NCI-H345 (cell line): ENCODE measurements around the gene SPHK1.

ENCODE experiments used
- DNase-seq: peaks from one replicate; lab custom pipeline; 2025; lab: John Stamatoyannopoulos, UW

The SPHK1 gene

GRCh38 chr17:76384987-76385891 is 830 bp downstream of the SPHK1 start:
- DNase-seq, result no peak

GRCh38 chr17:76385892-76386786 is 1.7 kb downstream of the SPHK1 start:
- peak; percentile 73 for DNase-seq

- no peak for DNase-seq
Observed at GRCh38 chr17:76386966-76387765, 2.8 kb downstream of the SPHK1 start.

GRCh38 chr17:76388966-76389888 is 4.8 kb downstream of the SPHK1 start:
- DNase-seq, result no peak

- no peak for DNase-seq
Observed at GRCh38 chr17:76390003-76390421, 5.6 kb downstream of the SPHK1 start.

- no peak for DNase-seq
Observed at GRCh38 chr17:76391200-76391715, 6.8 kb downstream of the SPHK1 start.

- DNase-seq, result peak; percentile 13
Observed at GRCh38 chr17:76394166-76394565, 9.8 kb downstream of the SPHK1 start.

GRCh38 chr17:76395980-76396379 is 11.6 kb downstream of the SPHK1 start:
- no peak for DNase-seq

- DNase-seq, result no peak
Observed at GRCh38 chr17:76397184-76397583, 12.8 kb downstream of the SPHK1 start.

GRCh38 chr17:76397687-76398522 is 13.5 kb downstream of the SPHK1 start:
- DNase-seq, result peak; percentile 85

- no peak for DNase-seq
Observed at GRCh38 chr17:76398523-76399174, 14.2 kb downstream of the SPHK1 start.

- no peak for DNase-seq
Observed at GRCh38 chr17:76399175-76400172, 15.1 kb downstream of the SPHK1 start.

- DNase-seq, result no peak
Observed at GRCh38 chr17:76402711-76403110, 18.3 kb downstream of the SPHK1 start.

GRCh38 chr17:76404256-76404655 is 19.8 kb downstream of the SPHK1 start:
- no peak for DNase-seq

- DNase-seq, result no peak
Observed at GRCh38 chr17:76404976-76405563, 20.7 kb downstream of the SPHK1 start.

GRCh38 chr17:76405607-76405966 is 21.2 kb downstream of the SPHK1 start:
- no peak for DNase-seq

- peak; percentile 98 for DNase-seq
Observed at GRCh38 chr17:76405967-76406647, 21.7 kb downstream of the SPHK1 start.
